Neural progenitor cell (in vitro differentiated cells): ENCODE data around the gene CBX6.

Source experiments
- EZH2 ChIP-seq: fragments of 200-600 bp; sonication (generic); IDR thresholded peaks from 2 replicates; pipeline ENCODE4 v1.6.1; 2017; ENCODE audit warnings: antibody characterized with exemption, mild to moderate bottlenecking, moderate library complexity
- TF ChIP-seq, protein P1 (sequence below): fragments of 200-600 bp; sonication (generic); IDR thresholded peaks from 2 replicates; pipeline ENCODE4 v1.5.1; 2017; ENCODE audit warnings: antibody characterized with exemption, mild to moderate bottlenecking

DNA sequence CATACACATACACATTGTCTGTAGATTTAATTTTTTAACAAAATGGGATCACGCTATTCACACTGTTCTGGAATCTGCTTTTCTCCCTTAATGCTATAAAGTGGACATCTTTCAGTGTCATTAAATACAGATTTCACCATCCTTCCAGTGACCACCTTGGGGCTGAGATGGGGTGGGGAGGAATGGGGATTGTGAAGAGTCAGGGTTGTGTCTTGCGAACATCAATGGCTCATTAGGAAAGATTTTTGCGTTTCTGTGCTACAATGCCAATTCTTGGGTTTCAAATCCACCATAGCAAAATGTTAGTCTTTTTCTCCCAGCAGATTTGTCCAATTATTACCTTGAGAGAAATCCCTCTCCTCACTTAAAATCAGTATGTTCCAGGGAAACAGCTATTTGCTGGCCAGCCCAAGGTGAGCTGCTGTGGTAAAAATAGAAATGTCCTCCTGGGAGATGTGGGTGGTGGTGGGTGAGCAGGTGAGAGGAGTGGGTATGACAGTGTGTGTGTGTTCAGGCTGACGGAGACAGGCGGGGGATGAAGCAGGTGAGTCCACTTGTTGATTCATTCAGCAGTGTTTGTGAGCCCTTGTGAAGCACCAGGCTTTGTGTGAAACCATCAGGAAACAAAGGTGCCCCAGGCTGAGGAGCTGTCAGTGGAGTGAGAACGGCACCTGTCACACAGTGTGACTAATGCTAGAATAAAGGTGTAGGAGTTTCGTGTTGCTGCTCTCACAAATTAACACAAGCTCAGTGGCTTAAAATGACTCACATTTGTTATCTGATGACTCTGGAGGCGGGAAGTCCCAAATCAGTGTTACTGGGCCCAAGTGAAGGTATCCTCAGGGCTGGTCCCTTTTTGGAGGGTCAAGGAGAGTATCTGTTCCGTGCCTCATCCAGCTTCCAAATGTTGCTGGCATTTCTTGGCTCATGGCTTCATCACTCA is 1.7 kb upstream of the CBX6 start:
- no peak for TF ChIP-seq EZH2
- TF ChIP-seq, protein P1, sequence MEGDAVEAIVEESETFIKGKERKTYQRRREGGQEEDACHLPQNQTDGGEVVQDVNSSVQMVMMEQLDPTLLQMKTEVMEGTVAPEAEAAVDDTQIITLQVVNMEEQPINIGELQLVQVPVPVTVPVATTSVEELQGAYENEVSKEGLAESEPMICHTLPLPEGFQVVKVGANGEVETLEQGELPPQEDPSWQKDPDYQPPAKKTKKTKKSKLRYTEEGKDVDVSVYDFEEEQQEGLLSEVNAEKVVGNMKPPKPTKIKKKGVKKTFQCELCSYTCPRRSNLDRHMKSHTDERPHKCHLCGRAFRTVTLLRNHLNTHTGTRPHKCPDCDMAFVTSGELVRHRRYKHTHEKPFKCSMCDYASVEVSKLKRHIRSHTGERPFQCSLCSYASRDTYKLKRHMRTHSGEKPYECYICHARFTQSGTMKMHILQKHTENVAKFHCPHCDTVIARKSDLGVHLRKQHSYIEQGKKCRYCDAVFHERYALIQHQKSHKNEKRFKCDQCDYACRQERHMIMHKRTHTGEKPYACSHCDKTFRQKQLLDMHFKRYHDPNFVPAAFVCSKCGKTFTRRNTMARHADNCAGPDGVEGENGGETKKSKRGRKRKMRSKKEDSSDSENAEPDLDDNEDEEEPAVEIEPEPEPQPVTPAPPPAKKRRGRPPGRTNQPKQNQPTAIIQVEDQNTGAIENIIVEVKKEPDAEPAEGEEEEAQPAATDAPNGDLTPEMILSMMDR = no peak
